Measurements from ENCODE around the gene MARF1.
"Not testable (repeated sequence)": the region's sequence is repeated elsewhere in the genome, so short reads cannot be mapped to it uniquely, and the experiment has no call there.

The MARF1 gene

GRCh38 chr16:15567823-15568222 is 75.1 kb downstream of the MARF1 start:
- DNase-seq, result no peak

- DNase-seq, result no peak
Measured at GRCh38 chr16:15566095-15566494, 76.9 kb downstream of the MARF1 start.

- DNase-seq, result no peak
Measured at GRCh38 chr16:15564604-15565339, 78.2 kb downstream of the MARF1 start.

- DNase-seq, result no peak
Measured at GRCh38 chr16:15559176-15559575, 83.8 kb downstream of the MARF1 start.

GRCh38 chr16:15557258-15557657 is 85.7 kb downstream of the MARF1 start:
- DNase-seq, result no peak

GRCh38 chr16:15556130-15556529 is 86.8 kb downstream of the MARF1 start:
- DNase-seq, result no peak

- DNase-seq, result no peak
Measured at GRCh38 chr16:15553313-15554088, 89.5 kb downstream of the MARF1 start.

GRCh38 chr16:15552507-15552906 is 90.4 kb downstream of the MARF1 start:
- no peak for DNase-seq

- DNase-seq, result no peak
Measured at GRCh38 chr16:15548482-15548891, 94.5 kb downstream of the MARF1 start.

- DNase-seq, result no peak
Measured at GRCh38 chr16:15547768-15548096, 95.2 kb downstream of the MARF1 start.

- not testable (repeated sequence) for DNase-seq
Measured at GRCh38 chr16:15547072-15547767, 95.7 kb downstream of the MARF1 start.

- no peak for DNase-seq
Measured at GRCh38 chr16:15545544-15545943, 97.4 kb downstream of the MARF1 start.

- no peak for DNase-seq
Measured at GRCh38 chr16:15544405-15544804, 98.5 kb downstream of the MARF1 start.

All from activated CD8-positive, alpha-beta memory T cell treated with anti-CD3 and anti-CD28 coated beads, Interleukin-2, amount 50 U/mL, for 4 hours (primary cell).